HCEC 1CT (cell line): ENCODE data around the gene ZNF415.
"Not testable (repeated sequence)": the region's sequence is repeated elsewhere in the genome, so short reads cannot be mapped to it uniquely, and the experiment has no call there.

ENCODE experiments used
- DNase-seq: peaks from one replicate; pipeline ENCODE4 v3.0.0-alpha.2; 2017

The ZNF415 gene

DNA sequence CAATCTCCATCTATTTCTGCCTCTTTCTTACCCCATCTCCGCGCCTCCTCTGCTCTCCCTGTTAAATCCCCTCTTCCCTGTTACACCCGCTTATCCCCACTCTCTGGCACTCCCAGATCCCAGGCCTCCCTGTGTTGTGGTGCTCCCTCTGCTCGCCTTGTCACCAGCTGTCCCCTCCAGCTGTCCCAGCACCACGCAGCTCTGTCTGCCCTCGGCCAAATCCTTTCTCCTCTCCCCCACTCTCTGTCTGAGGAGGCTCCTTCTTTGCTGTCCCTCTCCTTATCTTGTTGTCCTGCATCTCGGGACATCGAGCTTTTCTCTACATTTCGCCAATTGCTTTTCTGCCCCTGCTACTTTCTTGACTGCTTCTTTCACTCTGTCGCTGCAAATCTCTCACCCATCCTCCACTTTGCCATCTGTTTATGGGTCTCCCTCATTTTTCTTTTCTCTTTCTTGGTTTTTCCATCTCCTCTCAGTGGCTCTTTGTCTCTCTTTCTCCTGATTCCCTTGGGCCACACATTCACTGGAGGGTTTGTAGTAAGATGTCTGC lies 30.4 kb downstream of the ZNF415 start:
- DNase-seq: no peak

DNA sequence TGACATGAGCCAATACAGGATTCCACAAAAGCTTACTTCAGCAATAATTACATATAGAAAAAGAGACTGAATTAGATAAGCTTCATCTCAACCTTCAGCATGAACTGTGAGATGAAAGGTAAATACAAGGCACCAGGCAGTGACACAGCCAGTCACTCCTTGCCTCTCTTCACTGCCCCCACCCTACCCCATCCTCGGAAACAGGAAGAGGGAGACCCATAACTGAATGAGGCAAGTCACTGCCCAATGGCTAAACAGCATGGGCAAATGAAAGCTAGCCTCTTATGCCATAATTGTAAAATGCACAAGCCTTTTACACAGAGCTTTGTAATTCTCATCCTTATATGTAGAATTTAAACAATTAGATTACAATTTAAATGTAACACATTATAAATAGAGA lies 31.2 kb downstream of the ZNF415 start:
- DNase-seq: no peak

DNA sequence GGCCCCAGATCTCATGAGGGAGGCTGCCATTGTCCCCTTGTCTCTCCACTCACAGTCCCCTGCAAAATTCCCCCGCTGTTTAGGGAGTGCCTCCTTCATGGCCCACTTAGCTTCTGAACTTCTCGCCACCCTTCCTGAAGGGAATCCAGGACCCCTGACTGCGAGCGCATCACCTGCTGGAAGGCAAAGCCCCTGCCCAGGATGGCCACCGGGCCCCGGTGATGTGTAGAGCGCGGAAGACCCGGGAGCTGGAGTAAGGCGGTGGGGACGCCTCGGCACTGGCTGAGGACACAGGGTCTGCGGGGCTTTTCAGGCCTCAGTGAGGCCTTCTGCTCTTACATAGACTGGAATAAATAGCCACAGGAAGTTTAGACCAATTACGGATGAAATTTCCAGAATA lies 34.1 kb downstream of the ZNF415 start:
- DNase-seq: not testable (repeated sequence)

DNA sequence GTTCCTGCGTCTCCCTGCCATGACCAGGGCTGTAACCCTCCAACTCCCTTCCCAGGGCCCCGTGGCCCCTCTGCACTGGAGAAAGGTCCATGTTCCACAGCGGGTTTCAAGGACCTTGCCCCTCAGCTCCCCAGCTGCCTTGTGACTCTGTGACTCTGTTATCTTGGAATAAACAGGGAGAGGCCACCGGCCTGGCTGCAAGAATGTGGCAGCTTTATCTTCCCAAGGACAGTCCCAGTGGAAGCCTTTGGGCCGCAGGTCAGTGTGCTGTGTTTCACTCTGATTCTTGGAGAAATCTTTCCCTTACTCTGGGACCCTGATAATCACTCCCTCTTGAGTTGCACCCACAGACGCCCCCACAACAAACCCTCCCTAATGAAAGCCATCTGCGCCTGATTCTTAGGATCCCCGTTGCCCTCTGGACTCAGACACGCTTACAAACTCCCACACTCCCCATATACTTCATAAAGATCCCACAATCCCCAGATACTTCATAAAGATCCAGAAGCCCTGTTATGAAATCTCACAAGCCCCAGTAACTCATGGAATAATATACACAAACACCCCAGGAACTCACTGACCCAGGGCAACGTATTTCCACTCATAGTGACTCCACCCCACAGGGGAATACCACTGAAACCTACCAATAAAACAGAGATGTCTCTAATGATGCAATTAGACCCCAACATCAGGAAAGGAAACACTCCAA lies 35.6 kb downstream of the ZNF415 start:
- DNase-seq: not testable (repeated sequence)

DNA sequence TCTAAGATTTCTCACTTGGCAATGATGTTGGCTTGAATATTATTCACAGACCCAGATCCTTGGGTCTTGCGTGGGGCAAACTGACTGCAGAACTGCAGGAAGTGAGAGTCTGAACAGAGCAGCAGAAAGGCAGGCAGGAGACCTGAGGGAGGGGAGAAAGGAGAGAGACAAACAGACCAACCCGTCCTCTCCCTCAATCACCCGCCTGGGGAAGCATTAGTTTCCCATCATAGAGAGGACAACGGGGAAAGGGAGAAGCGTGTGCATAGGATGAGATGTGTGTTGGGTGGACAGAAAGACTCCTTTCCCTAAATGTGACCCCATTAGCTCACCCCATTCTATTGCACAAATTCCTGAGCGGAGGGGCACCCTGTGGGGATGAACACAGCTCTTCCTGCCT lies 36.1 kb downstream of the ZNF415 start:
- not testable (repeated sequence) for DNase-seq

DNA sequence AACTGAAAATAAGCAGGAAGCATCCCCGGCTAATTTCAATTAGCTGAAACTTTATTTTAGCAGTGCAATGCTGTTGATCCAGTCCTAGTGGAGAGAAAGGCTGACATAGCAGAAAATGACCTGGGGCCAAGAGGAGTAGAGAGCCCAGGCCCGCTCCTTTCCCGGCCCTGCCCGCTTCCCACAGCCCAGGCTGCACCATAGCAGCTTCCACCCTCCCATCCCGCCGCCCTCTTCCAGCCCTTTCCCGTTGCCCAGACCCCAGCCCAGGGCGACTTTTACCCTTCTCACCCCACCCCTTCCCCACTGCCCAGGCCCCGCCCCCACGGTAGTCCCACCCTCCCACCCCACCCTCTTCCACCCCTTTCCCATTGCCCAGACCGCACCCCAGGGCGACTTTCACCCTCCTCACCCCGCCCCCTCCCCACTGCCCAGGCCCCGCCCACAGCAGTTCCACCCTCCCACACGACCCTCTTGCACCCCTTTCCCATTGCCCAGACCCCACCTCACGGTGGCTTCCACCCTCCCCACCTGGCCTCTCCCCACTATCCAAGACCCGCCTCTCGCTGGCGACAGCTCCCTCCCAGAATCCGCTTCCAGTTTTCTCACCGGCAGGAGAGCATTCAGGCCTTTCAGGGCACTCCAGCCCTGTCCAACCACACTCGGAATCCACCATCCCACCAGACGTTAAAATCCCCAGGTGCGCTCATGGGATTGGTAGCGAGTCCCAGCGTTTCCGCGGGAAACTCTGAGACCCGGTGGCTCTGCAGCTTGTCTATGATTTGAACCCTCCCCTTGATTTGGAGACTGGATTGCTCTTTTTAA lies 37.7 kb downstream of the ZNF415 start:
- DNase-seq: no peak

DNA sequence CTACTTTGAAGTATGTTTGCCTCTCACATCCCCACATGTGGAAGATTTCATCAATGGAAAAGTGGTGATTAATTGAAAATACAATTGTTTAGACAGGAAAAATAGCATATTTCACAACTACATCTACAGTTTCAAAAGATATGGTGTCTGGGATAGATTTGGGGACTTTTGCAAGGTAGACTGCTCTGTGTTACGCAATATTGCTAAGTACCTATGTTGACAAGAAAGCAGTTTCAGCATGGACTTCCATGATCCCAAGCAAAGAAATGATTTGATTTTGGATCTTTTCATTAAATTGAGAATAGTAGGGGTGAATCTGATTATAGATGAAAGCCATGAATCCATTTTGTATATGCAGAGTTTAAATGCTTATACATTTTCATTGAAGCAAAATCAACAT lies 40.0 kb downstream of the ZNF415 start:
- DNase-seq: no peak

DNA sequence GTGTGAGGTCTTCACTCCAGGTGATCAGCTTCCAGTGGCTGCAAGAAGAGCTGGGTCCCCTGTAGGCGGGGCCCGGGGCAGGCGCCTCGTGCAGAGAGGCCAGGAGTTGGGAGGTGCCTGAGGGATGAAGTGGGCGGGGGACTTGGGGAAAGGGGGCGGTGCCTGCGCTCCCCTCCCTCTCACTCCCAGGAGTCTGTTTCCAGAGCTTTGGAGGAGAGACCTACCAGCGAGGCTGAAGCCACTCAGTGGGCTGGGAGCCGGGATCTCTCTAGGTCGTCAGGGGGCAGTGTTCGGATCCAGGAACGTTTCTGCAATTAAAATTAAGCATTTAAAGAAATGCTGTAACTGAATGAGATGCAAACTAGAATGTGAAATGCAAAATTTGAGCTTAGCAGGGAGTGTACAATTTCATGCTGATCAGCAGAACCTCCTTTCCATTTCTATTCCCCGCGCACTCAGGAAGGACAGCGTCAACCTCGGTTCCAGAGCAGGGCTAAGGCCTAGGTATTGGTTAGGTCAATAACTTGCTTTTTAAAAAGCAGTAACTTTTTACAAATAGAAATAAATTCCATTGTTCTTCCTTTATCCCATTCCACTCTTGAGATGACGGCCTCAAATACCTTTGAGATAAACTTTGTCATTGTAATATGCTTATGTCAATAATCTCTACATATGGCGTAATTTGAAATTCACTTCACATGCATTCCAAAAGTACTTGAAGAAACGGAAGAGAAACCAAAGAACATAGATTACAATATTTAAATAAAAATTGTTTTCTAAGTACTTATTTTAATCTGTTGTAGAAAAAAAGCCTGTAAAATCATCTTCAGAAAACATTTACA lies 41.1 kb downstream of the ZNF415 start:
- no peak for DNase-seq

DNA sequence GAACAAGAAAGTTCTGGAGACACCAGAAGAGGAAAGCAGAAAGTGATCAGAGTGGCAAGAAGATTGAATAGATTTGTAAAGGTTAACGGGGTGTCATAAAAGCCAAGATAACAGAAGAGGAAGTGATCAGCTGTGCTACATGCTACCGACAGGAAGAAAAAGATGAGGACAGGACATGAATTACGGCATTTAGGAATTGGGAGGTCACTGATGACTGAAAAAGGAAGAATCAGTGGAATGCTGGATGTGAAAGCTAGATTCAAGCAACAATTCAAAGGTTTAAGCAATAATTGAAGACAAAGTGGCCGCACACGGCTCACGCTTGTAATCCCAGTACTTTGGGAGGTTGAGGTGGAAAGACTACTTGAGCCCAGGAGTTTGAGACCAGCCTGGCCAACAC lies 44.6 kb downstream of the ZNF415 start:
- DNase-seq: no peak

DNA sequence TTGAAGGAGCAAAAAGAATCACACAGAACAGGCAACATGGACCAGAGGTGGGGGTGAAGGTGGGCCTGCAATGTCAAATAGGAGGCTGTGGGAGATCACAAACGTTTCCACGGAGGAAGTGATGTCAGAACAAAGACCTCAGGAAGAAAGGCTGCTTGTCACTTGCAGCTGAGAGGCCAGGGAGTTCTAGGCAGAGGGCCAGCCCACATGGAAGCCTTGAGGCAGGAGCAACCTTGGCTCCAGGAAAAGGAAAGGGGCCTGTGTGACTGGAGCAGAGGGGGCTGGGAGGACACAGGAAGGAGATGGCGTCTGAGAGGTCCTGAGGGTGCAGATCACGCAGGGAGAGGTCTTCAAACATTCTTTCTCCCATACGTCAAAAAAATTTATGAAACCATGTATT lies 45.8 kb downstream of the ZNF415 start:
- no peak for DNase-seq

DNA sequence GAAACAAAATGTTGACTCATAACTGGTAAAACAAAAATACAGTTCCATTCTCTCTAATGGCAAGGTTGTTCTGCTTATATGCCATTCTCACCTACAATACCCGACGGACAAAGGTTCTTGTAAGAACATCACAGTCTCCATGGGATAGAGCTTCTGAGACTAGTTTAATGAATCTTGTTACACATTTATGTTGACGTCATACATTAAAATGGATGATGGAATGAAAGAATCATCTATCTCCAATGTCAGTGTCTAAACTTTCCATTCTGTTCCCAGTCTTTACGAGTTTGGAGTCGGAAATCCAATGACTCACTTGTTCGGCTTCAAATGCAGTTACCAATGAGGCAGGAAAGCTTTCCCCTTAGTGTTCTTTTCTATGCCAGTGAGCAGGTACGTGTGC lies 47.2 kb downstream of the ZNF415 start:
- DNase-seq: no peak

DNA sequence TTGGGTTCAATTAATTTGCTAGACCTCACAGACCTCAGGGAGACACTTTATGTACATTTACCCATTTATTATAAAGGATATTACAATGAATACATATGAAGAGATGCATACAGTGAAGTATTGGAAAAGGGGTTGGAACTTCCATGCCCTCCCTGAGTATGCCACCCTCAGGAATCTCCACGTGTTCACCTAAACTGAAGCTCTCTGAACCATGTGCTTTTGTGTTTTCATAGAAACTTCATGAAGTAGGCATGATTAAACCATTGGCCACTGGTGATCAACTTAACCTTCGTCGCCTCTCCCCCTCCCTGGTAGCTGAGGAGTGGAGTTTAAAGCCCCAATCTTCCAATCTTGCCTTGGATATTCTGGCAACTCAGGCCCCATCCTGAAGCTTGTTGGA lies 49.8 kb downstream of the ZNF415 start:
- no peak for DNase-seq

DNA sequence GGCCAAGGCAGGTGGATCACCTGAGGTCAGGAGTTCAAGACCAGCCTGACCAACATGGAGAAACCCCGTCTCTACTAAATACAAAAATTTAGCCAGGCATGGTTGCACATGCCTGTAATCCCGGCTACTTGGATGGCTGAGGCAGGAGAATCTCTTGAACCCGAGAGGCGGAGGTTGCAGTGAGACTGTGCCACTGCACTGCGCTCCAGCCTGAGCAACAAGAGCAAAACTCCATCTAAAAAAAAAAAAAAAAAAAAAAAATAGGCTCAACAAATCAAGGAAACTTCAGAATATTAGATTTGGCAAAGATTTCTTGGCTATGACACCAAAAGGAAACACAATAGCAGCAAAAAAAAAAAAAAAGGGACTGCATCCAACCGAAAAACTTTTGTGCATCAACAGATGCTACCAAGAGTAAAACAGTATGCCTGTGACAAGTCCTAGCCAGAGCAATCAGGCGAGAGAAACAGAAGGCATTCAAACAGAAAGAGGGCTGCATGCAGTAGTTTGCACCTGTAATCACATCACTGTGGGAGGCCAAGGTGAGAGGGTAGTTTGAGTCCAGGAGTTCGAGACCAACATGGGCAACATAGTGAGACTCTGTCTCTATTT lies 53.3 kb downstream of the ZNF415 start:
- DNase-seq: no peak

DNA sequence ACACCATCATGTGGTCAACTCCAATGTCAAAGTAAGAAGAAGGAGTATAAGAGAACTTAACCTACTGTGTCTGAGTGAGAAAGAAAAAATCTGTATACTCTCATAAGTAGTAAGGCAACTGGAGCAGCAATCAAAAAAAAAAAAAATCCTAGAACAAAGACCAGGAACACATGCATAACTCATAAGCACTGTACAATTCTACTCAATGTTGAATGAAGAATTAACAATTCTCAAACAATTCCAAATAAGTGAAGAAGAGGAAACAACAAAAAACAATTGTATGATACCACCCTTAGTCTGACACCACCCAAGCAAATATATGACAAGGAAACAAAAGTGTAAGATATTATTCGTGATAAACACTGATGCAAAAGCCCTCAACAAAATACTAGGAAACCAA lies 54.0 kb downstream of the ZNF415 start:
- no peak for DNase-seq

DNA sequence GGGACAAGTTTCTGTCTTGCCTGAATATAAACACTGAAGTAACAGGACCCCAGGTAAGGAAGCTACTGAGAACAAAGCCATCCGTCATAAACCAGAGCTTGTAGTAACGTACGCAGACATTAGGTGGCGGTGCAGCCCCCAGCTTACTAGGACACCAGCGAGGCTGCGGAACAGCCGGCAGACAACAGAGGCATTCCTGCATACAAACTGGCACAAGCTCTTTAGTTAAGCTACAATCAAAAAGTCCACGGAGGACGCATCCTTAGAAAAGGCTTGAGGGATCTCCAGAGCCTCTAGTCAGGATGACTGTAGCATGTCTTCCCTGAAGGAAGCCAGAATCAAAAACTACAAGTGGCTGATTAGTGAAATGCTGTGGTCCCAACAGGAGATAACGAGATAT lies 55.7 kb downstream of the ZNF415 start:
- no peak for DNase-seq

DNA sequence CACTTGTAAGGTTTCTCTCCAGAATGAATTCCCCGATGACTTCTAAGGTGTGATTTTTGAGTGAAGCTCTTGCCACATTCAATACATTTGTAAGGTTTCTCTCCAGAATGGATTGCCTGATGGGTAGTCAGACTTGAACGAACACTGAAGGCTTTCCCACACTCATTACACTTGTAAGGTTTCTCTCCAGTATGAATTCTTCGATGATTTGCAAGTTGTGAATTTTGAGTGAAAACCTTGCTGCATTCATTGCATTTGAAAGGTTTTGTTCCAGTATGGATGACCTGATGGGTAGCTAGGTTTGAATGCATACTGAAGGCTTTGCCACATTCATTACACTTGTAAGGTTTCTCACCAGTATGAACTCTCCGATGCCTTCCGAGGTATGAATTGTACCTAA lies 63.9 kb downstream of the ZNF415 start:
- DNase-seq: no peak

DNA sequence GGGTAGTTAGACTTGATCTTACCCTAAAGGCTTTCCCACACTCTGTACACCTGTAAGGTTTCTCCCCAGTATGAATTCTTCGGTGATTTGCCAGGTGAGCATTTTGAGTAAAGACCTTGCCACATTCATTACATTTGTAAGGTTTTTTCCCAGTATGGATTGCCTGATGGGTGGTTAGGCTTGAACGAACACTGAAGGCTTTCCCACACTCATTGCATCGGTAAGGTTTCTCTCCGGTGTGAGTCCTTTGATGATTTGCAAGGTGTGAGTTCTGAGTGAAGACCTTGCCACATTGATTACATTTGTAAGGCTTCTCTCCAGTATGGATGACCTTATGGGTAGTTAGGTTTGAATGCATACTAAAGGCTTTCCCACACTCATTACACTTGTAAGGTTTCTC lies 64.5 kb downstream of the ZNF415 start:
- DNase-seq: no peak

DNA sequence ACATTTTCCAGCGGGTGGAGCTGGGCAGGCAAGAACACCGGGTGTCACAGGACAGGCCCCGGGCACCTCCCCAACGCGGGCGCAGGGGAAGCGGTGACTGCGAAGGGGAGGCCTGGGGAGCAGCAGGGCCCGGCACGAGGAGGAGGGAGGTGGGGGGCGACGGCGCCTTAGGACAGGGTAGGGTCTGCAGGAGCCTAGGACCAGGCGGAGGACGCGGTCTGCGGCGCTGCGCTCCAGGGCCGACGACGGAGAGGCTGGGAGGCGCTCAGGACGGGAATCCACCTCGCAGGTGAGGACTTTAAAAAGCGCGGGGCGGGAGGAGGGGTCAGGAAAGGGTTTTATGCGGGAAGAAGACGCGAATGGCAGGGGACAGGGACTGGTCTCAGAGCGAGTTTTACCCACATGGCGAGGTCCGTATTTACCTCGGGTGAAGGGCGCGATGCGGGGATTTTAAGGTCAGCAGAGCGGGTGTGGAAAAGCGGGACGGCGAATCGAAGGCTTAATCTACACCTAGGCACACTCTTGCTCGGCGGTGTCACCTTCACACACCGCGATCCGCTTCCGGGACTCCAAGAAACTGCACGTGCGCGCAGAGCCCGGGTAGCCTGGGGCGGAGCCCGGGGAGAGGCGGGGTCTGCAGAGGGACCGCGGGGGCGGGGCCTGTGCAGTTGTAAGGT lies 74.7 kb downstream of the ZNF415 start:
- no peak for DNase-seq
